HG03469 (cell line): ENCODE data around the gene GXYLT1.
"Not testable (repeated sequence)": the region's sequence is repeated elsewhere in the genome, so short reads cannot be mapped to it uniquely, and the experiment has no call there.

Source experiments
- ATAC-seq: cut with Tn5 transposase; IDR thresholded peaks from one replicate; pipeline ENCODE4 v1.9.1; 2021; ENCODE audit warnings: mild to moderate bottlenecking, moderate library complexity, moderate number of reproducible peaks; ENCODE audit not compliant: unreplicated experiment

The GXYLT1 gene

GRCh38 chr12:42102720-42103119 is 42.0 kb downstream of the GXYLT1 start:
- no peak for ATAC-seq

DNA sequence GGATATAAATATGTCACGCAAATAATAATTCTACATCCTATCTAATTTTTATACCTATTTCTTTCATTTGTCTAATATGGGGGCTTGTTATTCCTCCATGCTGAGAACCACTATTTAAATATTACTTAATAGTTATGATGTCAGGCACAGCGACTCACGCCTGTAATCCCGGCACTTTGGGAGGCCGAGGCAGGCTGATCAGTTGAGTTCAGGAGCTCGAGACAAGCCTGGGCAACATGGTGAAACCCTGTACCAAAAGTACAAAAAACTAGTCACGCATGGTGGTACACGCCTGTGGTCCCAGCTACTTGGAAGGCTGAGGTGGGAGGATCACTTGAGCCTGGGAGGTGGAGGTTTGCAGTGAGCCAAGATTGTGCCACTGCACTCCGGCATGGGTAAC is 45.2 kb downstream of the GXYLT1 start:
- no peak for ATAC-seq

- ATAC-seq: peak; percentile 91
Observed at GRCh38 chr12:42097971-42098370, 46.7 kb downstream of the GXYLT1 start.

DNA sequence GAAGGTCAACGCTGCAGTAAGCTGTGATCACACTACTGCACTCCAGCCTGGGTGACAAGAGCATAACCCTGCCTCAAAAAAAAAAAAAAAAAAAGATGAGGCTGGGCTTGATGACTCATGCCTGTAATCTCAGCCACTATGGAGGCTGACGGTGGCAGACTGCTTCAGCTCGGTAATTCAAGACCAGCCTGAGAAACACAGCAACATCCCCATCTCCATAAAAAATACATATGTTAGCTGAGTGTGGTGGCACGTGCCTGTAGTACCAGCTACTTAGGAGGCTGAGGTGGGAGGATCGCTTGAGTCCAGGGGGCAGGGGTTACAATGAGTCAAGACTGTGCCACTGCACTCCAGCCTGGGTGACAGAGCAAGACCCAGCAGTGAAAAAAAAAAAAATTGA is 50.4 kb downstream of the GXYLT1 start:
- no peak for ATAC-seq

DNA sequence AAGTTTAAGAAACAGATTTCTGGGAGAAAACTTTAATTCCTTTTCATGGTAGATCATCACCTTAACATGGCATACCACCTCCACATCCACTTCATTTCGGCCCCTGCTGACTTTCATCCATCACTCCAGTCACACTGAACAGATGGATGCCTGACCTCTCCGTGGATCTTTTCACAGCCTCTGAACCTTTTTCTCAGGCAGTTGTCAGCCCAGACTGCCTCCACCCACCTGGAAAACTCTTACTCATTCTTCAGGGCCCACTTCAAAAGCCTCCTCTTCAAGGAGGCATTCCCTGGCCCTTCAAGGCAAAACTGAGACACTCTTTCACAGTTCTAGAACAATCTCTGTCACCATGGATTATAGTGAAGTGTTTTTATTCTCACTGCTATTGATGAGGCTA is 52.9 kb downstream of the GXYLT1 start:
- no peak for ATAC-seq

- no peak for ATAC-seq
Observed at GRCh38 chr12:42090899-42091298, 53.8 kb downstream of the GXYLT1 start.

GRCh38 chr12:42086031-42086430 is 58.6 kb downstream of the GXYLT1 start:
- ATAC-seq: no peak

DNA sequence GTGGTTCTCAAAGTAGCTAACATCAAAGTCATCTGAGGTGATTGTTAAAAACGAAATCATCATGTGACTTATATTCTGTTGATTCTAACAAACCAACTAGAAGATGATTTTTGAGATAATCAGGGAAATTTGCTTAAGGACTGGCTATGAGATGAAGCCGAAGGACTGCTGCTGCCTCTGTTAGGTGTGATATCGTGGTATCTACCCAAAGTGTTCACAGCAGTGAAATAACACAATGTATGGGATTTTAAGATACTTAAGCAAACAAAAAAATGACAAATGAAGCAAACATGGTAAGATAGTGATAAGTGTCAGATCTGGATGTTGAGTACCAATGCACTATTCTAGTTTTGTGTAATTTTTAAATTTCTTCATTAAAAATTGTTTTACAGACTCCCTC is 59.1 kb downstream of the GXYLT1 start:
- ATAC-seq: no peak

- no peak for ATAC-seq
Observed at GRCh38 chr12:42084522-42084921, 60.2 kb downstream of the GXYLT1 start.

DNA sequence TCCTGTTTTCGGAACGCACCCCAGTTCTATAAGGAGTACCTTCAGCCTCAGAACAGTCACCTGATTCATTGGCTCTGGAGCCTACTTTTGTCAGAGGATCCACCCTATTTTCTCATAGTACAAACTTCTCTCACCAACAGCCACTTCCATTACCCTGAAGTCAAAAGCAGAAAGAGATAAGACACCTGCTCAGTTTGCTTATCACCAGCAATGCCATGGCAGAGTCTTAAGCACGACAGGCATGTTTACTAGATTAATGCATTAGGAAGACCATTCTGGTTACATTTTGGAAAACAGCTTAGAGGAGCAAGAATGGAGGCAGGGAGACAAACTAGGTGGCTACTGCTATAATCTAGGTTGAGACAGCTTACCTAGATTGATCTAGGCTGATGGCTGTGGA is 67.7 kb downstream of the GXYLT1 start:
- ATAC-seq: no peak

- no peak for ATAC-seq
Observed at GRCh38 chr12:42070036-42070435, 74.6 kb downstream of the GXYLT1 start.

DNA sequence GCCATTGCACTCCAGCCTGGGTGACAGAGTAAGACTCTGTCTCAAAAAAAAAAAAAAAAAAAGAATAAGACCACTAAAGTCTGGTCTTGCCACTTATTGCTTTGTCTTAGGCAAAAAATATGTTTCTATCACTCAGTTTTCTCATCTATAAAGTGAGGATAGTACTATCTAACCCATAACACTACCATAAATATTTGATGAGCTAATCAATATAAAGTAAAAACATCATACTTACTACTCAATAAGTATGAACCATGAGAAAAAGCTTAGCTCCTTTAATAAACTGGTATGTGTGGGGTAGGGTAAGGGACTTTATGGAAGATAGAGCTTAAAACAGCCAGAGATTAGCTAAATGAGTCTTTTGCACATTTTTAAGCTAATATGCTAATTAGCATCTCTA is 85.5 kb downstream of the GXYLT1 start:
- ATAC-seq: no peak

- ATAC-seq: peak; percentile 87
Observed at GRCh38 chr12:42056130-42056529, 88.5 kb downstream of the GXYLT1 start.

- ATAC-seq: no peak
Observed at GRCh38 chr12:42053456-42053855, 91.2 kb downstream of the GXYLT1 start.

- ATAC-seq: not testable (repeated sequence)
Observed at GRCh38 chr12:42048980-42049379, 95.7 kb downstream of the GXYLT1 start.

DNA sequence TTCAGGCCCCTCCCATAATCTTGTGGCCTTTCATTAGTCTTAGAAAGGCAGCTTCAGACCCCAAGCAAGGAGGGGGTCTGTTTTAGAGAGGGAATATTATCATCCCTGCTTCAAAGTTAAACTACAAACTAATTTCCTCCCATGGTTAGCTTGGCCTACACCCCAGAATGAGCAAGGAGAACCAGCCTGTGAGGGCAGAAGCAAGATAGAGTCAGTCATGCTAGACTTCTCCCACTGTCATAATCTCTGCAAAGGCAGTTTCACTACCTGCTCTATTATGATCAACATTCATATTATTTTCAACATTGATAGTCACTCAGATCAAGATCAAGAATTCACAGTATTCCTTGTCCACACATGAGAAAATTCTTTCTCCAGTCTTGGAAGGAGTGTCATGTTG is 105.1 kb downstream of the GXYLT1 start:
- no peak for ATAC-seq

GRCh38 chr12:42039176-42039575 is 105.5 kb downstream of the GXYLT1 start:
- no peak for ATAC-seq

DNA sequence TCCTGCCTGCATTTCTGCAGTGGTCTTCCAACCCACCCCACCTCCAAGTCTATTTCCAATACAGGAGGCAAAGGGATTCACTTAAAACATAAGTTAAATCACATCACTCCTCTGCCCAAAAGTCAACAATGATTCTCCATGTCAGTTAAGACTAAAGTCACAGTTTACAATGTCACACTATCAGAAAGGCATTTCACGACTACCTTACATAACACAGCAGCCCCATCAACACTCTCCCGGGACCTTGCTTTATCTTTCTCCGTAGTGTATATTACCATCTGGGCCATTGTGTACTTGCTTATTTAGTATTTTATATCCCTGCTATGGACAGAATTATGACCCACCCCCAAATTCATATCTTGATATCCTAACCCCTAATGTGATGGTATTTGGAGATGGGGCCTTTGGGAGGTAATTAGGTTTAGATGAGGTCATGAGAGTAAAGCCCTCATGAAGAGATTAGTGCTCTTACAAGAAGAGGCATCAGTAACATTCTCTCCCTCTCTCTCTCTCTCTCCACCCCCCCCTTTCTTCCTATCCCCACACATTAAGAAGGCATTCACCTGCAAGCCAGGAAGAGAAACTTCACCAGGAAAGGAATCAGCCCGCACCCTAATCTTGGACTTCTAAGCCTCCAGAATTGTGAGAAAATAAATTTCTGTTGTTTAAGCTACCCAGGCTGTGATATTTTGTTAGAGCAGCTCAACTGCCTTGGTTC is 112.7 kb downstream of the GXYLT1 start:
- ATAC-seq: no peak
